K562 (cell line): ENCODE data around the gene LRRC25. TPM values are rescaled to one million over a fixed set of nuclear protein-coding genes. Genes with fewer than 3 reads are reported as not detected.

Experiments
- CBX2 ChIP-seq: fragments of 200-600 bp; sonication (generic); IDR thresholded peaks from one replicate; pipeline ENCODE4 v1.6.1; 2012; ENCODE audit warnings: mild to moderate bottlenecking, low read length, inconsistent platforms; ENCODE audit not compliant: insufficient read depth, poor library complexity, severe bottlenecking
- CCAR2 ChIP-seq: fragments of 200-400 bp; formaldehyde crosslinking; IDR thresholded peaks from 2 replicates; pipeline ENCODE4 v1.6.1; 2017; ENCODE audit warnings: mild to moderate bottlenecking, low read depth, low read length
- FIP1L1 ChIP-seq: fragments of 200-400 bp; formaldehyde crosslinking; IDR thresholded peaks from 2 replicates; pipeline ENCODE4 v1.6.1; 2018; ENCODE audit warnings: mild to moderate bottlenecking, low read depth, low read length; ENCODE audit not compliant: poor library complexity, severe bottlenecking
- KLF6 ChIP-seq: fragments of 250-450 bp; sonication (Bioruptor Pico); IDR thresholded peaks from 2 replicates; pipeline ENCODE4 v1.4.0; 2020; ENCODE audit warnings: mild to moderate bottlenecking, moderate library complexity, borderline replicate concordance
- MLX ChIP-seq, 2 experiments: fragments of 450-650 bp in 1 of 2; sonication (generic) in 1 of 2; formaldehyde crosslinking; conservative IDR thresholded peaks; 2 replicates each; pipeline versions ENCODE4 v1.4.0 to v1.8.1; 2020 to 2022; ENCODE audit warnings: mild to moderate bottlenecking in 1 of 2, missing genetic modification reagents in 1 of 2
- POLR2A ChIP-seq: fragments of 450-650 bp; conservative IDR thresholded peaks from 2 replicates; pipeline ENCODE4 v1.6.1; 2016
- RAD21 ChIP-seq, 2 experiments: fragments of 250-450 bp in 1 of 2; fragments of 450-650 bp in 1 of 2; sonication (Bioruptor Pico) in 1 of 2; formaldehyde crosslinking in 1 of 2; IDR thresholded peaks in 1 of 2; conservative IDR thresholded peaks in 1 of 2; 2 replicates each; pipeline versions ENCODE4 v1.4.0 to v1.8.0; 2020 to 2022; ENCODE audit warnings: mild to moderate bottlenecking in 2 of 2, moderate library complexity in 1 of 2
- RREB1 ChIP-seq: fragments of 250-450 bp; sonication (Bioruptor Pico); IDR thresholded peaks from 2 replicates; pipeline ENCODE4 v1.4.0; 2020
- SFPQ ChIP-seq: fragments of 200-400 bp; formaldehyde crosslinking; IDR thresholded peaks from 2 replicates; pipeline ENCODE4 v1.6.1; 2017; ENCODE audit warnings: mild to moderate bottlenecking, low read depth, low read length, moderate library complexity
- ZBTB17 ChIP-seq: fragments of 450-650 bp; formaldehyde crosslinking; IDR thresholded peaks from 2 replicates; pipeline ENCODE4 v1.4.0; 2020; ENCODE audit warnings: mild to moderate bottlenecking
- ZNF121 ChIP-seq: sonication (generic); formaldehyde crosslinking; conservative IDR thresholded peaks from 2 replicates; pipeline ENCODE4 v1.8.0; 2022; ENCODE audit warnings: missing genetic modification reagents
- ZNF143 ChIP-seq: sonication (generic); formaldehyde crosslinking; IDR thresholded peaks from 2 replicates; pipeline ENCODE4 v1.9.0; 2022; ENCODE audit warnings: mild to moderate bottlenecking, missing genetic modification reagents
- ZNF277 ChIP-seq: fragments of 250-450 bp; sonication (Bioruptor Pico); IDR thresholded peaks from 2 replicates; pipeline ENCODE4 v1.8.0; 2022; ENCODE audit warnings: inconsistent platforms, mild to moderate bottlenecking, moderate library complexity, borderline replicate concordance
- ZNF766 ChIP-seq: fragments of 200-800 bp; sonication (Bioruptor generic); conservative IDR thresholded peaks from 2 replicates; pipeline ENCODE4 v1.6.1; 2016; ENCODE audit warnings: missing genetic modification characterization, missing compliant biosample characterization
- polyA plus RNA-seq, 8 experiments: library from polyadenylated mRNA; depleted of rRNA in 4 of 8; stranded (reverse) in 5 of 8; unstranded in 3 of 8; fragments of >200 nt; fragmentation: Nextera tagmentation in 2 of 8; fragmentation: Illumina TruSeq in 1 of 8; extraction: Ambion mirVana in 2 of 8; extraction: Trizol in 1 of 8; gene quantifications; 2 replicates each; pipeline versions ENCODE4 v1.2.1 to v1.2.3, GENCODE V29; 2011 to 2014; ENCODE audit warnings: inconsistent platforms in 1 of 8, missing spikeins in 1 of 8
- total RNA-seq, 7 experiments: library from RNA; depleted of rRNA in 6 of 7; stranded (reverse); fragments of >200 nt in 6 of 7; fragmentation: Illumina TruSeq in 2 of 7; extraction: Trizol in 2 of 7; gene quantifications; 2 replicates each; pipeline versions ENCODE4 v1.2.1 to v1.2.3, GENCODE V29; 2011 to 2021; ENCODE audit warnings: low replicate concordance in 1 of 7

LRRC25 gene
- total and polyA plus RNA-seq, 9 of the 15 experiments (the other 6 are each of a cell fraction or from before 2014, with no cell fraction given) = 0.07 to 0.36 (median 0.10) TPM; not detected in 3

- peak; percentile 16 for TF ChIP-seq FIP1L1
- TF ChIP-seq ZNF121 = no peak
- no peak for TF ChIP-seq RREB1 (CRISPR knock-in tag)
- no peak for TF ChIP-seq CCAR2
- TF ChIP-seq CBX2 = no peak
- no peak for TF ChIP-seq ZBTB17 (CRISPR knock-in tag)
- no peak for TF ChIP-seq MLX (CRISPR knock-in tag; conservative IDR thresholded peaks at IDR 0.05)
- no peak for TF ChIP-seq SFPQ
- peak; percentile 57; the same call in 1 of the 2 replicates for TF ChIP-seq POLR2A
- TF ChIP-seq ZNF277 (CRISPR knock-in tag) = no peak
- no peak for TF ChIP-seq ZNF766 (CRISPR knock-in tag)
- TF ChIP-seq ZNF143 (CRISPR knock-in tag) = no peak
- TF ChIP-seq RAD21 (CRISPR knock-in tag; conservative IDR thresholded peaks at IDR 0.05 in 1 of 2, IDR thresholded peaks at IDR 0.05 in 1 of 2) = no peak
- no peak for TF ChIP-seq KLF6 (CRISPR knock-in tag)
These were observed 34.2 kb upstream of the LRRC25 start (continued) for GRCh38 chr19:18431351-18432197.
